ENCODE data around the gene PSPN. TPM values are rescaled to one million over a fixed set of nuclear protein-coding genes. Genes with fewer than 3 reads are reported as not detected.
A peak's percentile ranks its signal among the peaks of the same experiment; 100 is the strongest.

PSPN gene
- total and polyA plus RNA-seq, 9 of the 15 experiments (the other 6 are each of a cell fraction or from before 2014, with no cell fraction given) = 0.21 to 1.1 (median 0.58) TPM

DNA sequence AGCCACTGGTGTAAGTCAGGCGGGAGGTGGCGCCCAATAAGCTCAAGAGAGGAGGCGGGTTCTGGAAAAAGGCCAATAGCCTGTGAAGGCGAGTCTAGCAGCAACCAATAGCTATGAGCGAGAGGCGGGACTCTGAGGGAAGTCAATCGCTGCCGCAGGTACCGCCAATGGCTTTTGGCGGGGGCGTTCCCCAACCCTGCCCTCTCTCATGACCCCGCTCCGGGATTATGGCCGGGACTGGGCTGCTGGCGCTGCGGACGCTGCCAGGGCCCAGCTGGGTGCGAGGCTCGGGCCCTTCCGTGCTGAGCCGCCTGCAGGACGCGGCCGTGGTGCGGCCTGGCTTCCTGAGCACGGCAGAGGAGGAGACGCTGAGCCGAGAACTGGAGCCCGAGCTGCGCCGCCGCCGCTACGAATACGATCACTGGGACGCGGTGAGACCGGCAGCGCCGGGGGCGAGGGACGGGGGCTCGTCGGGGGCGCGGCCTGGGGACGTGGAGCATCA lies 3.1 kb downstream of the PSPN start, which contains the start of gene ALKBH7 (continued):
- TF ChIP-seq ZBTB26 (CRISPR knock-in tag; IDR thresholded peaks at IDR 0.05) (0 out of 2 replicates have a peak, but pooled peaks have one; percentile 76), TRIM28 (IDR thresholded peaks at IDR 0.05) (no peak), LARP7 (IDR thresholded peaks at IDR 0.05) (no peak), PKNOX1 (IDR thresholded peaks at IDR 0.05) (peak; percentile 100), ZNF77 (CRISPR knock-in tag; IDR thresholded peaks at IDR 0.05) (no peak), ZKSCAN8 (CRISPR knock-in tag; IDR thresholded peaks at IDR 0.05) (no peak), TEAD2 (tag; IDR thresholded peaks at IDR 0.05) (no peak), GATAD2A (IDR thresholded peaks at IDR 0.05) (0 out of 2 replicates have a peak, but pooled peaks have one; percentile 26), NELFE (IDR thresholded peaks at IDR 0.05; ENCODE audit: insufficient read depth, insufficient read length) (no peak), E2F4 (CRISPR knock-in tag; IDR thresholded peaks at IDR 0.05; ENCODE audit: low read depth) (no peak), PHB2 (IDR thresholded peaks at IDR 0.05; ENCODE audit: low read depth) (no peak), CEBPG (CRISPR knock-in tag; IDR thresholded peaks at IDR 0.05) (no peak), CEBPG (tag; conservative IDR thresholded peaks at IDR 0.05 in 1 of 2, IDR thresholded peaks at IDR 0.05 in 1 of 2) (no peak), BACH1 (tag; IDR thresholded peaks at IDR 0.05) (no peak), HMGXB4 (CRISPR knock-in tag; IDR thresholded peaks at IDR 0.05) (peak; percentile 87), RHOXF2B (CRISPR knock-in tag; conservative IDR thresholded peaks at IDR 0.05) (0 out of 2 replicates have a peak, but pooled peaks have one; percentile 15), GABPA (tag; conservative IDR thresholded peaks at IDR 0.05; ENCODE audit: low read depth) (peak; percentile 58), BRF1 (IDR thresholded peaks at IDR 0.05; ENCODE audit: borderline replicate concordance, extremely low read depth, insufficient read length) (no peak), CEBPZ (IDR thresholded peaks at IDR 0.05; ENCODE audit: borderline replicate concordance, low read depth, low read length) (peak; percentile 99), SP1 (CRISPR knock-in tag; IDR thresholded peaks at IDR 0.05) (peak; percentile 98)
- TF ChIP-seq, protein P1, sequence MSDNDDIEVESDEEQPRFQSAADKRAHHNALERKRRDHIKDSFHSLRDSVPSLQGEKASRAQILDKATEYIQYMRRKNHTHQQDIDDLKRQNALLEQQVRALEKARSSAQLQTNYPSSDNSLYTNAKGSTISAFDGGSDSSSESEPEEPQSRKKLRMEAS (CRISPR knock-in tag; IDR thresholded peaks at IDR 0.05) = 0 out of 2 replicates have a peak, but pooled peaks have one; percentile 13
